KOPT-K1 (cell line): ENCODE data around the gene CKMT1B.
"Not testable (repeated sequence)": the region's sequence is repeated elsewhere in the genome, so short reads cannot be mapped to it uniquely, and the experiment has no call there.

ENCODE experiments used
- H3K27ac ChIP-seq: fragments of 200-600 bp; sonication (generic); 2 replicates; pipeline ENCODE4 v1.5.1; 2016; ENCODE audit warnings: antibody characterized with exemption, mild to moderate bottlenecking, low read depth, low read length; ENCODE audit not compliant: poor library complexity, severe bottlenecking
- H3K36me3 ChIP-seq: fragments of 200-600 bp; sonication (generic); 2 replicates; pipeline ENCODE4 v1.5.1; 2017; ENCODE audit warnings: antibody characterized with exemption, mild to moderate bottlenecking, low read length, moderate library complexity; ENCODE audit not compliant: insufficient read depth
- H3K9me3 ChIP-seq: fragments of 200-600 bp; sonication (generic); 2 replicates; pipeline ENCODE4 v1.5.1; 2017; ENCODE audit warnings: antibody characterized with exemption, low read length, mild to moderate bottlenecking; ENCODE audit not compliant: insufficient read depth, poor library complexity, severe bottlenecking

The CKMT1B gene

DNA sequence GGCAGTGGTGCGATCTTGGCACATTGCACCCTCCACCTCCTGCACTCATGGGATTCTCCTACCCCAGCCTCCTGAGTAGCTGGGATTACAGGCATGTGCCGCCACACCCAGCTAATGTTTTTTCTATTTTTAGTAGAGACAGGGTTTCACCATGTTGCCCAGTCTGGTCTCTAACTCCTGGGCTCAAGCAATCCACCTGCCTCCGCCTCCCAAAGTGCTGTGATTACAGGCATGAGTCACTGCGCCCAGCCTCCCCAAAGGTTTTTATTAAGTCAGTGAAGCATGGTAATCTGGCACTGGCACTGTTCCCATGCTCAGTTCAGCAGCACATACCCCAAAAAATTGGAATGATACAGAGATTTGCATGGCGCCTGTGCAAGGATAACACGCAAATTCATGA, 8.4 kb downstream of the CKMT1B start:
- H3K36me3 ChIP-seq, H3K9me3 ChIP-seq, H3K27ac ChIP-seq: not testable (repeated sequence)

DNA sequence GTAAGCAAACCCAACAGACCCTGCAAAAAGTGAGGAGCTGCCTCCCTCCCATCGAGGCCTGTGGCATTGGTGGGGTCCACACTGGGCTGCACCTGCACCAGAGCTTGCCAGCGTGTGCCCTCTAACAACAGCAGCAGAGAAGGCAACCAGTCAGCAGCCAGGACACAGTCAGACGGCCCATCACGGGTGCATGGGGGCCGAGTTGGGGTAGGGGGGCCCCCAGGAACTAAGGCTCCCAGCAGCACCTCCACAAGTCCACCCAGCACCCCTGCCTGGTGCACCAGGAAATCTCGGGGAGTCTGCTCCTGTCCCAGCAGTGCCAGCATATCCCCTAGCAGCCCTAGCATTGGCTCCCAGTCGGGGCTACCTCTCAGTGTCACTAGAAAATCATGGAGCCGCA, 23.9 kb downstream of the CKMT1B start:
- H3K27ac ChIP-seq, H3K36me3 ChIP-seq, H3K9me3 ChIP-seq: not testable (repeated sequence)

DNA sequence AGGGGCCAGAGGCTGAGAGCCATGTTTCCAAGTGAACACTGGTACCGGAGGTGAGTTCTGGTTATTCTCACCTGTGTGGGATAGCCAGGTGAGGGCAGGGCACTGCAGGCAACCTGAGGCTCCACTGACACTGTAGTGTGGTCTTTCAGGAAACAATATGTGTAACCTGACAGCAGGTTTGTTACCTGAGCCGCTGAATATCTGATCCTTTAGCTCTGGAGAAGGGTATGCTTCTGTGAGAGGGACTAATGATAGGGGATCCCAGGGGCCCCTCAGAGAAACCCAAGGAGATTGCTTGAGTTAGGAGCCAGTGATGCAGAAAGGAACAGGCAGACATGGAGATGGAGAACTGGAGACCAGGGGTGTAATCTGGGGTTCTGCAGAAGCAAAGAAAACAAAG, 24.9 kb downstream of the CKMT1B start, which contains the start of gene STRC:
STRC (minus strand) TSS at position 101 of the 400 bp plus-strand sequence; CDS start at position 23, 78 bp downstream.
- H3K27ac ChIP-seq = not testable (repeated sequence)

DNA sequence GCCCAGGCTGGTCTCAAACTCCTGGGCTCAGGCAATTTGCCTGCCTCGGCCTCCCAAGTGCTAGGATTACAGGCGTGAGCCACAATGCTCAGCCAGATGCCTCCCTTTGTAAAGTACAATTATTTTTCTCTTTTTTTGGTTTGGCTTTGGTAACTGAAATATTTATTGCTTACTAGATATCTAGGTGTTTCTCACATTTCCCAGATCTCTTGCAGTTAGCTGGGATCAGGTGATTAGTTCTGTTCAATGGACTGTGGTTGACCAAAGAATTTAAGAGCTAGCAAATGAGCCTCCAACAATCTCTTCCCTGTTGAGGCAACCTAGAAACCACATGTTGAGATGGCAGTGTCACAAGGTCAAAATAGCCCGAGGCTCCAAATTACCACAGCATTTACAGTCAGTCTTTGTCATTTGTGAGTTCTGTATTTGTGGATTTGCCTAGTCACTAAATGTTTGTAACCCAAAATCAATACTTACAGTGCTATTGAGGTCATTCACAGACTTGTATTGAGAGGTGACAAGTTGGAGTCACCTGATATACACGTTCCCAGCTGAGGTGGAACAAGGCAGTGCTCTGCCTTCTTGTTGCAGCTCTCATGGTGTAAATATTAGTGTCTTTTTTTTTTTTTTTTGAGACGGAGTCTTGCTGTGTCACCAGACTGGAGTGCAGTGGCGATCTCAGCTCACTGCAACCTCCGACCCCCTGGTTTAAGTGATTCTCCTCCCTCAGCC, 28.4 kb downstream of the CKMT1B start:
- H3K36me3 ChIP-seq, H3K27ac ChIP-seq, H3K9me3 ChIP-seq: not testable (repeated sequence)

More for the DNA sequence above, 24.9 kb downstream of the CKMT1B start, which contains the start of gene STRC:
- not testable (repeated sequence) for H3K9me3 ChIP-seq, H3K36me3 ChIP-seq

DNA sequence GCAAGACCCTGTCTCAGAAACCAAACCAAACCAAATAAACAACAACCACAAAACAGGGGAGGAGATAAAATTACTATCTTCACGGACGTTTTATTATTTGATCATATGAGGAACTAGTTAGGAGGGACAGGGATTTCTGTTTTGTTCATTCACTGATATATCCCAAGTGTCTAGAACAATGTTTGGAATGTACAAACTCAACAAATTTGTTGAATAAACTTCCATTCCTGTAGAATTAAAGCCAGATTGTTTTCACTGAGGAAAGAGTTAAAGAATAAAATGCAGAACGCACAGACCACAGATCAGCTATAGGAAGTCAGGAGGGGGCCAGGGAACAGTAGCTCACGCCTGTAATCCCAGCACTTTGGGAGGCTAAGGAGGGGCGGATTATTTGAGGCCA, 31.3 kb downstream of the CKMT1B start:
- Histone ChIP-seq H3K27ac (no peak overlapping the region), H3K36me3 (no peaks in the 10 kb centered on the region), H3K9me3 (no peaks in the 10 kb centered on the region)

DNA sequence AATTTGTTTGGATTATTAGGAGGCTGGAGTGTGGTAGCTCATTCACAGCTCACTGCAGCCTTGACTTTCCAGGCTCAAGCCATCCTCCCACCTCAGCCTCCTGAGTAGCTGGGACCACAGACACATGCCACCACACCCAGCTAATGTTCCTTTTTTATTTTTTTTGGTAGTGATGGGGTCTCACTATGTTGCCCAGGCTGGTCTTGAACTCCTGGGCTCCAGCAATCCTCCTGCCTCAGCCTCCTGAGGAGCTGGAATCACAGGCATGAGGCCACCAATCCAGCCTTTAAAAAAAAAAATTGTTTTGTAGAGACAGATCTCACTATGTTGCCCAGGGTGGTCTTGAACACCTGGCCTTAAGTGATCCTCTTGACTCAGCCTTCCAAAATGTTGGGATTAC, 33.1 kb downstream of the CKMT1B start:
- H3K36me3 ChIP-seq, H3K27ac ChIP-seq, H3K9me3 ChIP-seq: not testable (repeated sequence)

DNA sequence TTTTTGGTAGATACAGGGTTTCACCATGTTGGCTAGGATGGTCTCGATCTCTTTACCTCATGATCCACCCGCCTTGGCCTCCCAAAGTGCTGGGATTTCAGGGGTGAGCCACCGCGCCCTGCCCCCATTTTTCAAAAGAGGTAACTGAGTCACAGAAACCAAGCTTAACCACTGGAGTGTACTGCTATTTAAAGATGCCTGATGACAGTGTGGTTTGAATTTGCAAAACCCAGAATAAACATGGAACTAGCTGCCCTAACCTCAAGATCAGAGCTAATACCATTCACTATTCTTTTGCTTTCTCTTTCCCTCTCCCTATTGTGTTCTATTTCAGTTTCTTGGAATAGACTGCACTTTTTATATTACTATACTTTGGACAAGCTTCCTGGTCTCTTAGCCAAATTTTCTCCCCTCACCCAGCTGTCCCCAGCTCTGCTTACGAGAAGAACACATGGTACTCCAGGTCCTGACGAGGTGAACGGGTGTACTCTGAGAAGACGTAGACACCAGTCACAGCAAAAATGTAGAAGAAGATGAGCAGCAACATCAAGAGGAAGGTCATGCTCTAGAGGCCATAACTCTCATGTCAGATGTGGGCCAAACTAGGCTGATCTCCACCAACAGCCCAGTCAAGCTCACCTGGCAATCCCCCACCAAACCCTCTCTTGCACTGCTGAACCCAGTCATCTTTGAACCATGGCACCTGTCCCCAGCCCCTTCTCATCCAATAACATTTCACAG, 44.8 kb downstream of the CKMT1B start:
- not testable (repeated sequence) for H3K36me3 ChIP-seq, H3K9me3 ChIP-seq, H3K27ac ChIP-seq
